Measurements from ENCODE around the gene CST11.

The CST11 gene

GRCh38 chr20:23455639-23456038 lies 3.0 kb upstream of the CST11 start:
- DNase-seq (ENCODE audit: extremely low spot score, insufficient read length, low read depth): no peak
- no peak for FAIRE-seq

GRCh38 chr20:23454816-23455215 lies 2.1 kb upstream of the CST11 start:
- DNase-seq (ENCODE audit: extremely low spot score, insufficient read length, low read depth): no peak
- FAIRE-seq: no peak

GRCh38 chr20:23453549-23454543 lies 1.2 kb upstream of the CST11 start:
- FAIRE-seq: no peak
- no peak for DNase-seq (ENCODE audit: extremely low spot score, insufficient read length, low read depth)

GRCh38 chr20:23451956-23452487 lies 654 bp downstream of the CST11 start:
- DNase-seq (ENCODE audit: extremely low spot score, insufficient read length, low read depth) (no peak), FAIRE-seq (no peak)

GRCh38 chr20:23450877-23451276 lies 1.8 kb downstream of the CST11 start:
- FAIRE-seq (no peak), DNase-seq (ENCODE audit: extremely low spot score, insufficient read length, low read depth) (no peak)

GRCh38 chr20:23449421-23449820 lies 3.3 kb downstream of the CST11 start:
- no peak for FAIRE-seq

GRCh38 chr20:23448167-23448566 lies 4.5 kb downstream of the CST11 start:
- FAIRE-seq: no peak
- DNase-seq (ENCODE audit: extremely low spot score, insufficient read length, low read depth): no peak

More at GRCh38 chr20:23449421-23449820, 3.3 kb downstream of the CST11 start:
- DNase-seq (ENCODE audit: extremely low spot score, insufficient read length, low read depth): no peak

GRCh38 chr20:23446505-23446904 lies 6.2 kb downstream of the CST11 start:
- DNase-seq (ENCODE audit: extremely low spot score, insufficient read length, low read depth) (no peak), FAIRE-seq (peak; percentile 18)

GRCh38 chr20:23445596-23446217 lies 7.0 kb downstream of the CST11 start:
- no peak for FAIRE-seq
- no peak for DNase-seq (ENCODE audit: extremely low spot score, insufficient read length, low read depth)

GRCh38 chr20:23444859-23445258 lies 7.8 kb downstream of the CST11 start:
- FAIRE-seq: no peak
- no peak for DNase-seq (ENCODE audit: extremely low spot score, insufficient read length, low read depth)

GRCh38 chr20:23442436-23442835 lies 10.2 kb downstream of the CST11 start:
- DNase-seq (ENCODE audit: extremely low spot score, insufficient read length, low read depth): no peak
- no peak for FAIRE-seq

- DNase-seq (ENCODE audit: extremely low spot score, insufficient read length, low read depth): peak; percentile 60
- FAIRE-seq: peak; percentile 86
These were observed 10.8 kb downstream of the CST11 start for GRCh38 chr20:23441850-23442313.

- no peak for FAIRE-seq
These were observed 12.7 kb downstream of the CST11 start for GRCh38 chr20:23440004-23440403.

GRCh38 chr20:23438661-23439060 lies 14.0 kb downstream of the CST11 start:
- no peak for FAIRE-seq
- no peak for DNase-seq (ENCODE audit: extremely low spot score, insufficient read length, low read depth)

More at GRCh38 chr20:23440004-23440403, 12.7 kb downstream of the CST11 start:
- no peak for DNase-seq (ENCODE audit: extremely low spot score, insufficient read length, low read depth)

GRCh38 chr20:23437126-23437899 lies 15.4 kb downstream of the CST11 start:
- DNase-seq (ENCODE audit: extremely low spot score, insufficient read length, low read depth) (no peak), FAIRE-seq (no peak)

GRCh38 chr20:23436681-23437080 lies 16.0 kb downstream of the CST11 start:
- FAIRE-seq: no peak
- no peak for DNase-seq (ENCODE audit: extremely low spot score, insufficient read length, low read depth)

GRCh38 chr20:23435626-23436539 lies 16.8 kb downstream of the CST11 start:
- DNase-seq (ENCODE audit: extremely low spot score, insufficient read length, low read depth): no peak
- FAIRE-seq: no peak

- no peak for FAIRE-seq
- no peak for DNase-seq (ENCODE audit: extremely low spot score, insufficient read length, low read depth)
These were observed 18.0 kb downstream of the CST11 start for GRCh38 chr20:23434521-23435313.

Measured in GM18507 (cell line).